ENCODE measurements around the gene MYO1A.
"Not testable (repeated sequence)": the region's sequence is repeated elsewhere in the genome, so short reads cannot be mapped to it uniquely, and the experiment has no call there.

MYO1A gene

GRCh38 chr12:57087010-57087690, 37.2 kb upstream of the MYO1A start:
- peak; percentile 82 to 93 (median 91) for DNase-seq

- peak; percentile 15 to 70 (median 38) for DNase-seq
These were observed 36.6 kb upstream of the MYO1A start for GRCh38 chr12:57086493-57087009.

GRCh38 chr12:57085999-57086492, 36.1 kb upstream of the MYO1A start:
- DNase-seq: peak in 1 of 6 experiments; percentile 25

DNA sequence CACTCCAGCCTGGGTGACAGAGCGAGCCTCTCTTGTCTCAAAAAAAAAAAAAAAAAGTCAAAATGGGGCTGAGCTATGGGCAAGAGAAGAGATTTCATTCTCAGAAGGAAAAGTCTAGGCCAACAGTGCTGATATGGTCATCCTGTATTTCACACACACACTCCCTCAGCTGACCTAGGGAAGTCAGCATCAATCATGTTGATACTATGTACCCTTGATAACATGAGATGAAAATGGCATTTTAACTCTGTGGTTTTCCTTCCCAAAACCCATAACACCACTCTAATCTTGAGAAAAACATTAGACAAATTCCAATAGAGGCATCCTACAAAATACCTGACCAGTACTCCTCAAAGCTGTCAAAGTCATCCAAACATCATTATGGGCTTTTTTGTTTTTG, 30.9 kb upstream of the MYO1A start:
- DNase-seq: no peak

GRCh38 chr12:57079821-57080220, 29.9 kb upstream of the MYO1A start:
- no peak for DNase-seq

GRCh38 chr12:57078519-57079404, 28.8 kb upstream of the MYO1A start, which contains the start of gene NEMP1:
NEMP1 (minus strand) TSS chr12:57078791; CDS start chr12:57078745, 46 bp downstream.
- DNase-seq: peak; percentile 82 to 100 (median 96)

DNA sequence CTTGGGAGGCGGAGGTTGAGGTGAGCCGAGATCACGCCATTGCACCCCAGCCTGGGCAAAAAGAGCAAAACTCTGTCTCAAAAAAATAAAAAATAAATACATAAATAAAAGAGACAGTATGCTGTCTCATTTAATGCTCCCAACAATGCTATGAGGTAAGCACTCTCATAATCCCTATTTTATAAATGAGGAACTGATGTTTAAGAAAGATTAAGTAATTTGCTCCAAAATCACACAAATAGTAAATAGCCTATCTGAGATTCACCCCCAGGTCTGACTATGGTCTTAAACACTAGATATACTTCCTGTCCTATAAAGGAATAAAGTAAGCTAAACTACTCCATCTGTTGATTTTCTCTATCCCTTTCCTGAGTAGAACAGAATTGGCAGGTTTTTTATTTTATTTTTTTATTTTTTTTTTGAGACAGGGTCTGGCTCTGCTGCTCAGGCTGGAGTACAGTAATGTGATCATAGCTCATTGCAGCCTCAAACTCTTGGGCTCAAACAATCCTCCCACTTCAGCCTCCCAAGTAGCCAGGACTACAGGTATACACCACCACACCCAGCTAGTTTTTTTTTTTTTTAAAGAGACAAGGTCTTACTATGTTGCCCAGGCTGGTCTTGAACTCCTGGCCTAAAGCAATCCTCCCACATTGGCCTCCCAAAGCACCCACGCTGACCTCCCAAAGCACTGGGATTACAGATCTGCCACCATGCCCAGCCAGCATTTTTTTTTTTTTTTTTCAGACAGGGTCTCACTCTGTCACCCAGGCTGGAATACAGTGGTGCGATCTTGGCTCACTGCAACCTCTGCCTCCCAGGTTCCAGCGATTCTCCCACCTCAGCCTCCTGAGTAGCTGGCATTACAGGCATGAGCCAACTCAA, 23.9 kb upstream of the MYO1A start:
- not testable (repeated sequence) for DNase-seq

- no peak for DNase-seq
These were observed 22.7 kb upstream of the MYO1A start for GRCh38 chr12:57072661-57073060.

- DNase-seq: peak; percentile 15 to 81 (median 54)
These were observed 19.6 kb upstream of the MYO1A start for GRCh38 chr12:57069523-57069922.

GRCh38 chr12:57066245-57066644, 16.3 kb upstream of the MYO1A start:
- DNase-seq: no peak

GRCh38 chr12:57063991-57064685, 14.2 kb upstream of the MYO1A start:
- peak in 5 of 6 experiments; percentile 43 to 87 (median 83) for DNase-seq

- no peak for DNase-seq
These were observed 8.5 kb upstream of the MYO1A start for GRCh38 chr12:57058454-57058853.

DNA sequence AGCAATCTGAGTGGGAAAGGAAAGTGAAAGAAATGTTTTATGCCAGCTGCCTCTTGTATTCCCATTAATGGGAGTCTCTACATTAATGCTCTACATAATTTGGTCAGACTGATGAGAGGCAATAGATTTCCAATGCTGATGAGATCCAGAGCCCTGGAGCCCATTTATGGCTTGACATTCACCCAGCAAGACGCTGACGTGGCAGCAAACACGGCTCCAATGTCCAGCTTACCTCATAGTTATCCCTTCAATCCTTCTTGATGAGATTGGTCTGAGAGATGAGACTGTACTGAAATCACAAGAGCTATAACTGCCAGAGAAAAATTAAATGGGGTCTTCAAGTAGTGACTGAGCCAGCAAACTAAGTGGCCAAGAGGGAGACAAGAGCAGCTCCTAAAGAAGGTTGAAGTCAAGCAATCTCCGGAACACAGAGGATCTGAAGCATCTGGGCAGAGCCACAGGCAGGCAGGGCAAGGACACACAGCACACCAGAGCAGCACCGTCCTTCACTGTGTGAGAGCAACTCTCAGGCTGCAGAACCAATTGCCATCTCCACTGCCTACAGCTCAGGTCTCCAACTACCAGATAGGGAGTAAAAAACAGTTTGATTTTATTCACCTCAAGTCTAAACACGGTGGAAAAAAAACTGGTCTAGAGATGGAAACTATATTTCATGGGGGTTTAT, 7.3 kb upstream of the MYO1A start:
- DNase-seq: no peak

DNA sequence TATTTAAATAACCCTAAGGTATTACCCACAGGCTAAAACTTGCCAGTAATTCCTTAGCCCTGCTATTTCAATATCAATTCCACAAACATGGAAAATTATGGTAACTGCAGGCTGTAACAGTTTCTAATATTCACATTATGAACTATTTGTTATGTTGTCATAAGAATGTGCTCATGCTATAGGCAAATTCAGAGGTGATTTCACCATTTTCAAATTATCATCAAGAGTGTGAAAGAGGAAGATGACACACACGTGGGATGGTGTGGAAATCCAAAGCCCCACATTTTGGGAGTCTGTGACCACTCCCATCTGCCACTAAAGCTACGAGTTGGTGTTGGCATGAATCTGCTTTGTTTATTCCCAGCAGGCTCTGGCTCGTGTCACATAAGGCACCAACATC, 5.9 kb upstream of the MYO1A start:
- DNase-seq: no peak

DNA sequence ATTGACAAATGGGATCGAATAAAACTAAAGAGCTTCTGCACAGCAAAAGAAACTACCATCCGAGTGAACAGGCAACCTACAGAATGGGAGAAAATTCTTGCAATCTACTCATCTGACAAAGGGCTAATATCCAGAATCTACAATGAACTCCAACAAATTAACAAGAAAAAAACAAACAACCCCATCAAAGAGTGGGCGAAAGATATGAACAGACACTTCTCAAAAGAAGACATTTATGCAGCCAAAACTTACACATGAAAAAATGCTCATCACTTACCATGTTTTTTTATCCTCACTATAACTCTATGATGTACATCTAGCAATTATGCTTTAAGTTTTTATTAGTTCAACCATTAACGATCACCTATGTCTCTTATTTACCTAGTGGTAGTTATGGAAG, 4.0 kb upstream of the MYO1A start:
- not testable (repeated sequence) for DNase-seq

DNA sequence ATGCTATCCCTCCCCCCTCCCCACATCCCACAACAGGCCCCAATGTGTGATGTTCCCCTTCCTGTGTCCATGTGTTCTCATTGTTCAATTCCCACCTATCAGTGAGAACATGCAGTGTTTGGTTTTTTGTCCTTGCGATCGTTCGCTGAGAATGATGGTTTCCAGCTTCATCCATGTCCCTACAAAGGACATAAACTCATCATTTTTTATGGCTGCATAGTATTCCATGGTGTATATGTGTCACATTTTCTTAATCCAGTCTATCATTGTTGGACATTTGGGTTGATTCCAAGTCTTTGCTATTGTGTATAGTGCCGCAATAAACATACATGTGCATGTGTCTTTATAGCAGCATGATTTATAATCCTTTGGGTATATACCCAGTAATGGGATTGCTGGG, 3.2 kb upstream of the MYO1A start:
- not testable (repeated sequence) for DNase-seq

DNA sequence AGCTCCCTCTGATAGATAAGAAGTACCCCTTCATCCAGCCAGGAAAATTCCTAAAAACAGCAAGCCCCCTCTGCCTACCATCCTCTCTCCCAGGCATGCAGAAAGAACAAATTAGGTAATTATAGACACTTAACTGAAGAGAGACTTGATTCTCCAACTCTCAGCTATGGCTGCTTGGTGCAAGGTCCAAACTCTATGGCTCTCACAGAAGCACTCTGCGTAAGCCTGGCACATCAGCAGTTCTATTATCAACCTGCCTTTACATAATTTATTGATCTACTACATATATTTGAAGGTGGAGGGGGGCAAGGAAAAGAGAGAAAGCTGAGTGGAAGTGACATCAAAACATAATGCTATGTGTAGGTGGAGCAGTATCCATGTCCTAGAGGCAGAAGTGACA, 1.1 kb upstream of the MYO1A start:
- DNase-seq: no peak

- no peak for DNase-seq
These were observed 846 bp downstream of the MYO1A start for GRCh38 chr12:57049119-57049446.

- no peak for DNase-seq
These were observed 1.4 kb downstream of the MYO1A start for GRCh38 chr12:57048423-57049118.

GRCh38 chr12:57047981-57048380, 1.9 kb downstream of the MYO1A start:
- DNase-seq: no peak

Measured in stimulated activated naive CD4-positive, alpha-beta T cell (primary cell).